ENCODE measurements around the gene NSMF.

NSMF gene

GRCh38 chr9:137429974-137430722, 29.0 kb downstream of the NSMF start:
- DNase-seq = peak; percentile 21

GRCh38 chr9:137429546-137429890, 29.6 kb downstream of the NSMF start:
- no peak for DNase-seq

DNA sequence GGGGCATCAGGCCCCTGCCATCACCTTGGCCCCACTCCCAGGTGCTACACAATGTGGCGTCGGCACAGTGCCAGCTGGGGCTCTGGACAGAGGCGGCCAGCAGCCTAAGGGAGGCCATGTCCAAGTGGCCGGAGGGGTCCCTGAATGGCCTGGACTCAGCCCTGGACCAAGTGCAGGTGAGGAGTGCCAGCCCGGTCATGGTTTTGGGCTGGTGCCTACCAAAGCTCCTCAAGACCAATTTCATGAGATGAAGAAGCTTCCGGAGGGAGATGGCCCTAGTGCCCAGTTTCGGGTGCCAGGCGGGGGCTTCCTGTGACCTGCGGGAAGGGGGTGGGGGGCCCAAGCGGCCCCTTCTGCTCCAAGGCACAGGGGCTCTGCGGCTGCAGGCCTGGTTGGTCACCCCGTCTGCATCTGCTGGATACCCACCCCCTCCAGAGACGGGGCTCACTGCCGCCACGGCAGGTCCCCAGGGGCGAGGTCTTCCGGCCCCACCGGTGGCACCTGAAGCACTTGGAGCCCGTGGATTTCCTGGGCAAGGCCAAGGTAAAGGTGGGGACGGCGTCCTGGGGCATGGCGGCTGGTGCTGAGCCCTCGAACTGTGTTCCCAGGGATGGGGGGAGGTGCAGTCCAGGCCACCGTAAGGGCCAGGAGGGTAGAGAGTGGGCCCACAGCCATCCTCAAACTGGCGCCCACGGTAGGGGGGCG, 30.1 kb downstream of the NSMF start:
- DNase-seq = no peak

GRCh38 chr9:137428311-137428630, 30.9 kb downstream of the NSMF start:
- no peak for DNase-seq

- no peak for DNase-seq
Observed at GRCh38 chr9:137427454-137428310, 31.5 kb downstream of the NSMF start.

GRCh38 chr9:137426018-137426681, 33.0 kb downstream of the NSMF start:
- DNase-seq = no peak

GRCh38 chr9:137423514-137424291, 35.4 kb downstream of the NSMF start:
- DNase-seq = no peak

DNA sequence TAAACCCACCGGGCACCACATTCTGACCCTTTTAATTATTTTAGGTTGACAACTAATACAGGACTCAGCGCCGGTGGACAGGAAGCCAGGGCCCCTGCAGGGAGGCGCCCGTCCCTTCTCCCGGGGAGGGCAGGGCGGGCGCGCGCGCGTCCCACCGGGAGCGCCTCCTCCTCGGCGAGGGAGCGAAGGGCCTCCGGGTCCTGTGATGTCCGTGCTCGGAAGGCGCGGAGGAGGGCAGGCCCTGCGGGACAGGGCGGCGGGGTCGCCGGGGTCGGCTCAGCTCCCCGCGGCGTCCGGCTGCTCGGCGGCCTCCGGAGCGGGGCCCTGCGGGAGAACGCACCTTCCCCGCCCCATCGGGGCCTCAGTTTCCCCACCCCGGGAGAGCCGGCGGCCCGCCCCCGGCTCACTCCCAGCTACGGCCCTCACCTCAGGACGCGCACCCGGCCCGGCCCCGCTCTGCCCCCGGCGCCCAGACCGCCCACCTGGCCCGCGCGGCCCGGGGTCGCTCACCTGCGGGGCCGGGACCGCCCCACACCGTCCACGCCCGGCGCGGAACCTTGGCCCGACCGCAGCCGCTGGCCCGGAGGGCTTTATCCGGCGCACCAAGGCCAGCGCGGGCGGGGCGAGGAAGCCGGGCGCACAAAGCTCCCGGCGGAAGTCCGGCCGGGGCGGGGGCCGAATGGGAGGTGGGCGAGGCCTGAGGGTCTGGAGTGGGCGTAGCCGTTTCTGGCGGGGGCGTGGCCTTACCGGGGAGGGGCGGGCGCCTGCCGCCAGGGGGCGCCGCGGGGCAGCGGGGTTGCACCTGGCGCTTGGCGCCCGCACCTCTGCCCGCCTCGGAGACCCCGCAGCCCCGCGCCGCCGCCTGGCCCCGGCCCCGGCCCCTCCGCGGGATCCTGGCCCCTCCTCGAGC, 36.3 kb downstream of the NSMF start, which contains the start of the genes EXD3 and NOXA1:
Gene EXD3 (minus strand): TSS at position 559 of the 910 bp plus-strand sequence. CDS start 27,805 bp downstream, outside the sequence.
Gene NOXA1 (plus strand): TSS at position 790 of the 910 bp plus-strand sequence. CDS start 137 bp downstream, outside the sequence.
- peak; percentile 93 for DNase-seq

- no peak for DNase-seq
Observed at GRCh38 chr9:137421838-137422603, 37.1 kb downstream of the NSMF start.

DNA sequence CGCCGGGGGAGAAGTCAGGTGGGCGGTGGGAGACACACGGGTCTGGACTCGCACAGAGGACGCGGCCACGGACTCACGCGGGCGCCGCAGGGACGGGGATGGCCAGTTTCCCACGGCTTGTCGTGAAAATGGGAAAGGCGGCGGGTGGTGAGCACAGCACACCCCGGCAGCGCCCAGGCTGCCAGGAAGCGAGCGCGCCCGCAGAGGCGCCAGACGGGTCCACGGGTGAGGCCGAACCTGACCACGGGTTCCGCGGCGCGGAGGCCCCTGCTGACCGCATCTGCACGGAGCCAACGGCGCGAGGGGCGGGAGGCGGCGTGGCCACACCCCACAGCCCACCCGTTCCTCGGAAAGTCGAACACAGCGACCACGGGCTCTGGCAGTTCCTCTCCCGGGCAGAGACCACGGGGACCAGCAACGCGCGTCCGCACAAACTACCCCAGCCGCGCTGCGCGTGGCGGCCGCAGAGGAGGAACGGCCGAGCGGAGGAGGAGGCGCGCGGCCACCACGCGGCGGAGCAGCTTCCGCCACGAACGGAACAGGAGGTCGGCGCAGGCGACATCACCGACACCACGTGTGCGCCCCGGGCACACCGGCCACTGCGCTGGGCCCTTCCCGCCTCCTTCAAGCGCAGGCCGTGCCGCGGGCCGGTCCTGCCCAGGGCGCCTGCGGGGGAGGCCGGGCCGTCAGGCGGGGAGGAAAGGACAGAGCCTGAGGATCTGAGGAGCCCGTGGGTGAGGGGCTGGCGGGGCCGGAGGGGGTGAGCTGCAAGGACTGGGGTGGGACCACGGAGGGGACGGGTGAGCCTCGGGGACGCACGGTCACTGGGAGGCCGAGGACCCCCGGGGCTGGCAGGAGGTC, 41.7 kb downstream of the NSMF start:
- DNase-seq = no peak

GRCh38 chr9:137416563-137417151, 42.5 kb downstream of the NSMF start:
- DNase-seq = no peak

- DNase-seq = no peak
Observed at GRCh38 chr9:137416006-137416562, 43.0 kb downstream of the NSMF start.

GRCh38 chr9:137415451-137415850, 43.7 kb downstream of the NSMF start:
- no peak for DNase-seq

DNA sequence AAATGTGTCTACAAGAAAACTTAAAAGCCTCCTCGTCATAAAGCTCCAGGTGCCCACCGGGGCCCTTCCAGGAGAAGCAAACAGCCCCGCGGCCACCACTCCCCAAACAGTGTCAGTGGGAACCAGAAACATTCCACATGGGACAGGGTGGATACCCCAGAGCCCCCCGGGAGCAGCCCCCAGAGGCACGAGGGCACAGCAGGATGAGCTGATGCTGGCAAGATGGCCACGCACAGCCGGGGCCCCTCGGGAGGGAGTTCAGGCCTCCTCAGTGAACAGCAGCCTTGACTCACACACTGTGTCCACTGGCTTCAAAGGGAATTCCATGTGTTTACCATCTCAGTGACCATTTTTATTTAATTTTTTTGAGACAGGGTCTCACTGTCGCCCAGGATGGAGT, 46.7 kb downstream of the NSMF start:
- no peak for DNase-seq

- DNase-seq = no peak
Observed at GRCh38 chr9:137411645-137412380, 47.3 kb downstream of the NSMF start.

DNA sequence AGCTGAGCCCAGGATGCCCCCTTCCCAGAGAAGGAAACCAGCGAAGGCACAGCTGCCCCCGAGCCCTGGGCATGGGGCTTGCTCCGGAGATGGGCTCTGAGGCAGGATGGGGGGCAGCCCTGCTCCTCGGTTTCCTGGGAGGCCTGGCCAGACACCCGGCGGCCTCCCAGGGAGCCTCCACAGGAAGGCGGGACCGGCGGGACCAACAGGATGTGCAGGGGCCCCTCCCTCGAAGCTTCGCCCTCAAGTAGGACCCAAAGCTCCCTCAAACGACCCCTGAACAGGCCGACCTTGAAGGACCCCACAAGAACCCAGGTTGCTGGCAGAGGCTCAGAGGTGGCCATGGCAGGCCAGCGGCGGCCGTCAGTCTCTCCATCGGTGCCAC, 47.9 kb downstream of the NSMF start:
- DNase-seq = no peak

- no peak for DNase-seq
Observed at GRCh38 chr9:137410891-137411249, 48.3 kb downstream of the NSMF start.
